SU-DHL-6 (cell line): ENCODE results near the gene SRSF9.

Experiments used
- EZH2phosphoT487 ChIP-seq: fragments of 200-600 bp; sonication (generic), shearing (Covaris generic); conservative IDR thresholded peaks from 2 replicates; pipeline ENCODE4 v1.6.1; 2018; ENCODE audit warnings: mild to moderate bottlenecking, antibody characterized with exemption, low read length, moderate library complexity, mixed read lengths
- TF ChIP-seq, protein P1 (sequence below): fragments of 200-600 bp; sonication (generic); IDR thresholded peaks from one replicate; pipeline ENCODE4 v1.5.1; 2017; ENCODE audit warnings: antibody characterized with exemption, mild to moderate bottlenecking, low read length, moderate library complexity; ENCODE audit not compliant: insufficient read depth, poor library complexity, severe bottlenecking

DNA sequence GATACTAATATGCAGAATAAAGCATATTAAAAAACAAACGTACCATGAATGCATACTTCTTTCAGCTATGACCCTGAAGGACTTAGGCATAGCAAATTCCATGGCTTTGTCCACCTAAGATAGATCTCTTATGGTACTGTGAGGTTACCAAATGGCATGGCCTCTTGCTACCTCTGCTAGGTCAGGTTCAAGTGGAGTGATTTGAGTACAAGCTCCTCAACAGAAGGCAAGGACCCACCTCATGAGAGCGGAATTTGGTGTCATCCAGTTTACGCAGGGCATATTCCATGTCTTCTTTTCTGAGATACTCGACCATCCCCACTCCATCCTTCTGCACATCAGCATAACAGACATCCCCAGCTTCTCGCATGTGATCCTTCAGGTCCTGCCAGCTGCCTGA, 5.8 kb downstream of the SRSF9 start:
- TF ChIP-seq, protein P1, sequence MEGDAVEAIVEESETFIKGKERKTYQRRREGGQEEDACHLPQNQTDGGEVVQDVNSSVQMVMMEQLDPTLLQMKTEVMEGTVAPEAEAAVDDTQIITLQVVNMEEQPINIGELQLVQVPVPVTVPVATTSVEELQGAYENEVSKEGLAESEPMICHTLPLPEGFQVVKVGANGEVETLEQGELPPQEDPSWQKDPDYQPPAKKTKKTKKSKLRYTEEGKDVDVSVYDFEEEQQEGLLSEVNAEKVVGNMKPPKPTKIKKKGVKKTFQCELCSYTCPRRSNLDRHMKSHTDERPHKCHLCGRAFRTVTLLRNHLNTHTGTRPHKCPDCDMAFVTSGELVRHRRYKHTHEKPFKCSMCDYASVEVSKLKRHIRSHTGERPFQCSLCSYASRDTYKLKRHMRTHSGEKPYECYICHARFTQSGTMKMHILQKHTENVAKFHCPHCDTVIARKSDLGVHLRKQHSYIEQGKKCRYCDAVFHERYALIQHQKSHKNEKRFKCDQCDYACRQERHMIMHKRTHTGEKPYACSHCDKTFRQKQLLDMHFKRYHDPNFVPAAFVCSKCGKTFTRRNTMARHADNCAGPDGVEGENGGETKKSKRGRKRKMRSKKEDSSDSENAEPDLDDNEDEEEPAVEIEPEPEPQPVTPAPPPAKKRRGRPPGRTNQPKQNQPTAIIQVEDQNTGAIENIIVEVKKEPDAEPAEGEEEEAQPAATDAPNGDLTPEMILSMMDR: no peak
- TF ChIP-seq EZH2phosphoT487: no peak
